Right lobe of liver (tissue), 4 donors: ENCODE measurements around the gene RPRML.

Experiments
- CTCF ChIP-seq, 4 donors: fragments of 200-600 bp in 3 of 4; fragments of 450-650 bp in 1 of 4; IDR thresholded peaks; one replicate each; pipeline versions ENCODE4 v1.5.1 to v1.8.0; 2016 to 2022; ENCODE audit warnings: antibody characterized with exemption in 4 of 4, mild to moderate bottlenecking in 2 of 4
- POLR2A ChIP-seq: fragments of 450-650 bp; IDR thresholded peaks from one replicate; pipeline ENCODE4 v1.6.1; 2017; ENCODE audit warnings: antibody characterized with exemption, mild to moderate bottlenecking
- donor health status: DM: no; HTN: no; CAD: no.
- donor health status: DM: no; HTN: no; CAD: no.
- donor health status: DM: no; HTN: yes; CAD: no.

- TF ChIP-seq CTCF (IDR thresholded peaks at IDR 0.05) = no peak
- no peak for TF ChIP-seq POLR2A
Observed at GRCh38 chr17:46986366-46986765, 7.3 kb upstream of the RPRML start.
